IMR-90 (cell line): ENCODE data around the gene NOL4L.

Source experiments
- BHLHE40 ChIP-seq: fragments of 150-350 bp; IDR thresholded peaks from 2 replicates; pipeline ENCODE4 v1.6.1; 2016; ENCODE audit warnings: mild to moderate bottlenecking, low read depth, low read length
- CEBPB ChIP-seq: IDR thresholded peaks from 2 replicates; pipeline ENCODE4 v1.6.1; 2012; ENCODE audit warnings: low read depth, low read length, improper control_type of control experiment
- MAZ ChIP-seq: IDR thresholded peaks from 2 replicates; pipeline ENCODE4 v1.6.1; 2012; ENCODE audit warnings: low read depth, mild to moderate bottlenecking, low read length, improper control_type of control experiment, moderate library complexity, borderline replicate concordance
- MXI1 ChIP-seq: IDR thresholded peaks from 2 replicates; pipeline ENCODE4 v1.6.1; 2012; ENCODE audit warnings: low read depth, mild to moderate bottlenecking, low read length, moderate library complexity, borderline replicate concordance
- NFE2L2 ChIP-seq: fragments of 150-350 bp; IDR thresholded peaks from 2 replicates; pipeline ENCODE4 v1.6.1; 2016; ENCODE audit warnings: low read depth, mild to moderate bottlenecking, low read length
- POLR2A ChIP-seq: IDR thresholded peaks from 2 replicates; pipeline ENCODE4 v1.6.1; 2012; ENCODE audit warnings: mild to moderate bottlenecking, low read depth, low read length
- RAD21 ChIP-seq: IDR thresholded peaks from 2 replicates; pipeline ENCODE4 v1.6.1; 2012; ENCODE audit warnings: low read length, improper control_type of control experiment
- RCOR1 ChIP-seq: IDR thresholded peaks from 2 replicates; pipeline ENCODE4 v1.6.1; 2012; ENCODE audit warnings: mild to moderate bottlenecking, low read length, improper control_type of control experiment; ENCODE audit not compliant: insufficient replicate concordance
- RFX5 ChIP-seq: IDR thresholded peaks from 2 replicates; pipeline ENCODE4 v1.8.0; 2012; ENCODE audit warnings: low read depth, mild to moderate bottlenecking, low read length, moderate library complexity
- SMC3 ChIP-seq: fragments of 150-350 bp; IDR thresholded peaks from 2 replicates; pipeline ENCODE4 v1.6.1; 2016; ENCODE audit warnings: low read depth, mild to moderate bottlenecking, antibody characterized with exemption, low read length, moderate library complexity
- TF ChIP-seq, protein P1 (sequence below): conservative IDR thresholded peaks from 2 replicates; pipeline ENCODE4 v1.5.1; 2012; ENCODE audit warnings: mild to moderate bottlenecking, low read depth, low read length, improper control_type of control experiment
- TF ChIP-seq, protein P2 (sequence below): fragments of 150-350 bp; IDR thresholded peaks from 2 replicates; pipeline ENCODE4 v1.6.1; 2016; ENCODE audit warnings: low read depth, mild to moderate bottlenecking, low read length, moderate library complexity, borderline replicate concordance
- TF ChIP-seq, protein P3 (sequence below): fragments of 150-350 bp; IDR thresholded peaks from 2 replicates; pipeline ENCODE4 v1.6.1; 2017; ENCODE audit warnings: mild to moderate bottlenecking, antibody characterized with exemption, low read length, low read depth

DNA sequence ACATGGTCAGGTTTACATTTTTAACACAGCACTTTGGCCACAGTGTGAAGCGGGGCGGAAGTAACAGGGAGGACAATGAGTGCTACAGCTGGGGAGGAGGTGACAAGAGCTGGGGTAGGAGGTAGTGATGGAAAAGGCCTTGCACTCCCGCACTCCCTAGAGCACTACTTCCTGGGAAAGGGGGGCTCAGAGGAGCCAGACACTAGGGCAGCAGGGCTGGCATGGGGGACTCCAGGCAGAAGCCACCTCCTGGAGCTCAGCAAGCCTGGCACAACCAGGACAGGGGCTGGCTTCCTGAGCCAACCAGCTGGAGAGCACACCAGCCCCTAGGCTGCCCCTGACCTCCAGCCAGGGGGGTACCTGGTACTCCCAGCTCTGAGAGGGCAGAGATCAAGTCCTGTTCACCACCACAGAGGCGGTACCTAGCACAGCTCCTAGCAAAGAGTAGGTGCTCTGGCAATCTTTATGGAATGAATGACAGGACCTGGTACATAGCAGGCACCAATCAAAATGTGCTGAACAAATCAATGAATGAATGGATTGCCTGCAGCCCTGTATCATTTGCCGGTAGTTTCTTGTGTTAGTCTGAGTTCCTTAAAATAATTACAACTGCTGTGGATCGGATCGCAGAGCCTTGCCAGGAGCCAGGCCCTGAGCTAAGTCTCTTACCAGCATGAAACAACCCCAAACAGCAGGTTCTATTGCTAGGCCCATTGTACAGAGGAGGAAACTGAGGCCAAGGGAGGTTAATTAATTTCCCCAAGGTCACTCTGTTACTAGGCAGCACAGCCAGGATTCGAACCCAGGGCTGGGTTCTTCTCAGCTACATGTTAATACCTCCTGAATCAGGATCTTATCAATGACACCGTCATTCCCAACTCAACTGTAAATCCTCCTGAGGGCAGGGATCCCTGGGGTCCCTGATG is 15.5 kb downstream of the NOL4L start:
- TF ChIP-seq, protein P1, sequence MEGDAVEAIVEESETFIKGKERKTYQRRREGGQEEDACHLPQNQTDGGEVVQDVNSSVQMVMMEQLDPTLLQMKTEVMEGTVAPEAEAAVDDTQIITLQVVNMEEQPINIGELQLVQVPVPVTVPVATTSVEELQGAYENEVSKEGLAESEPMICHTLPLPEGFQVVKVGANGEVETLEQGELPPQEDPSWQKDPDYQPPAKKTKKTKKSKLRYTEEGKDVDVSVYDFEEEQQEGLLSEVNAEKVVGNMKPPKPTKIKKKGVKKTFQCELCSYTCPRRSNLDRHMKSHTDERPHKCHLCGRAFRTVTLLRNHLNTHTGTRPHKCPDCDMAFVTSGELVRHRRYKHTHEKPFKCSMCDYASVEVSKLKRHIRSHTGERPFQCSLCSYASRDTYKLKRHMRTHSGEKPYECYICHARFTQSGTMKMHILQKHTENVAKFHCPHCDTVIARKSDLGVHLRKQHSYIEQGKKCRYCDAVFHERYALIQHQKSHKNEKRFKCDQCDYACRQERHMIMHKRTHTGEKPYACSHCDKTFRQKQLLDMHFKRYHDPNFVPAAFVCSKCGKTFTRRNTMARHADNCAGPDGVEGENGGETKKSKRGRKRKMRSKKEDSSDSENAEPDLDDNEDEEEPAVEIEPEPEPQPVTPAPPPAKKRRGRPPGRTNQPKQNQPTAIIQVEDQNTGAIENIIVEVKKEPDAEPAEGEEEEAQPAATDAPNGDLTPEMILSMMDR, result no peak
- TF ChIP-seq RAD21, result no peak
- no peak for TF ChIP-seq NFE2L2
- no peak for TF ChIP-seq BHLHE40
- no peak for TF ChIP-seq POLR2A
- no peak for TF ChIP-seq MAZ
- no peak for TF ChIP-seq SMC3
- no peak for TF ChIP-seq CEBPB
- no peak for TF ChIP-seq MXI1
- TF ChIP-seq RCOR1, result no peak
- TF ChIP-seq, protein P2, sequence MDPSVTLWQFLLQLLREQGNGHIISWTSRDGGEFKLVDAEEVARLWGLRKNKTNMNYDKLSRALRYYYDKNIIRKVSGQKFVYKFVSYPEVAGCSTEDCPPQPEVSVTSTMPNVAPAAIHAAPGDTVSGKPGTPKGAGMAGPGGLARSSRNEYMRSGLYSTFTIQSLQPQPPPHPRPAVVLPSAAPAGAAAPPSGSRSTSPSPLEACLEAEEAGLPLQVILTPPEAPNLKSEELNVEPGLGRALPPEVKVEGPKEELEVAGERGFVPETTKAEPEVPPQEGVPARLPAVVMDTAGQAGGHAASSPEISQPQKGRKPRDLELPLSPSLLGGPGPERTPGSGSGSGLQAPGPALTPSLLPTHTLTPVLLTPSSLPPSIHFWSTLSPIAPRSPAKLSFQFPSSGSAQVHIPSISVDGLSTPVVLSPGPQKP, result no peak
- TF ChIP-seq, protein P3, sequence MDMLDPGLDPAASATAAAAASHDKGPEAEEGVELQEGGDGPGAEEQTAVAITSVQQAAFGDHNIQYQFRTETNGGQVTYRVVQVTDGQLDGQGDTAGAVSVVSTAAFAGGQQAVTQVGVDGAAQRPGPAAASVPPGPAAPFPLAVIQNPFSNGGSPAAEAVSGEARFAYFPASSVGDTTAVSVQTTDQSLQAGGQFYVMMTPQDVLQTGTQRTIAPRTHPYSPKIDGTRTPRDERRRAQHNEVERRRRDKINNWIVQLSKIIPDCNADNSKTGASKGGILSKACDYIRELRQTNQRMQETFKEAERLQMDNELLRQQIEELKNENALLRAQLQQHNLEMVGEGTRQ, result no peak
- TF ChIP-seq RFX5, result no peak
